Endothelial cell of umbilical vein (primary cell): ENCODE results near the gene ABI3BP. TPM values are rescaled to one million over a fixed set of nuclear protein-coding genes. Genes with fewer than 3 reads are reported as not detected.

Experiments
- BruUV-seq: library from RNA; stranded (reverse); fragments of 400-500 nt; replicated peaks from 2 replicates; lab custom pipeline; 2021; lab: Mats Ljungman, UMichigan
- CTCF ChIA-PET: fragments of 300-600, 350-600 bp; sonication (Branson Sonifier 250); formaldehyde crosslinking; loops from one replicate; lab custom pipeline; 2021; ENCODE audit warnings: antibody characterized with exemption, inconsistent platforms; lab: Charles Lee
- POLR2A ChIA-PET: fragments of 300-600, 350-600 bp; sonication (Branson Sonifier 250); formaldehyde crosslinking; loops from one replicate; lab custom pipeline; 2021; ENCODE audit warnings: antibody characterized with exemption, inconsistent platforms; lab: Charles Lee
- DNase-seq: peaks from one replicate; pipeline ENCODE4 v3.0.0-alpha.2; 2011; ENCODE audit warnings: low read depth, low spot score
- FAIRE-seq: peaks from 2 replicates; lab custom pipeline; 2011; peaks lifted over from hg19 to GRCh38; lab: Jason Lieb, UNC
- H2AFZ ChIP-seq: 2 replicates; pipeline ENCODE4 v1.6.0; 2012; ENCODE audit warnings: low read depth, low read length, control low read depth, inconsistent platforms
- H3K27ac ChIP-seq: 2 replicates; pipeline ENCODE4 v1.5.1; 2011; ENCODE audit warnings: low read depth, mild to moderate bottlenecking, control low read depth, low read length, moderate library complexity; ENCODE audit not compliant: insufficient read depth
- H3K27me3 ChIP-seq, 2 experiments: 2 replicates each; pipeline versions ENCODE4 v1.6.0 to v1.6.1; 2011; ENCODE audit warnings: low read length in 2 of 2, mixed read lengths in 1 of 2; ENCODE audit not compliant: control insufficient read depth in 2 of 2, insufficient read depth in 2 of 2
- H3K36me3 ChIP-seq, 2 experiments: 2 replicates in 1 of 2; 3 replicates in 1 of 2; pipeline ENCODE4 v1.5.1; 2011; ENCODE audit warnings: low read length in 2 of 2, mild to moderate bottlenecking in 1 of 2, moderate library complexity in 1 of 2; ENCODE audit not compliant: control insufficient read depth in 2 of 2, insufficient read depth in 2 of 2; ENCODE audit errors: extremely low read depth in 1 of 2
- H3K4me1 ChIP-seq: 3 replicates; pipeline ENCODE4 v1.5.1; 2011; ENCODE audit warnings: mild to moderate bottlenecking, low read length; ENCODE audit not compliant: control insufficient read depth, insufficient read depth; ENCODE audit errors: extremely low read depth
- H3K4me2 ChIP-seq: 2 replicates; pipeline ENCODE4 v1.6.1; 2011; ENCODE audit warnings: low read length, control low read depth, mixed read lengths; ENCODE audit not compliant: insufficient read depth
- H3K4me3 ChIP-seq, 3 experiments: fragments of 200-600 bp in 1 of 3; sonication (generic), shearing (Covaris generic) in 1 of 3; replicated peaks in 1 of 3; 2 replicates each; pipeline ENCODE4 v1.5.1; 2011 to 2016; ENCODE audit warnings: control low read depth in 3 of 3, low read length in 3 of 3, mild to moderate bottlenecking in 2 of 3, inconsistent platforms in 1 of 3, low read depth in 1 of 3, moderate library complexity in 1 of 3; ENCODE audit not compliant: insufficient read depth in 1 of 3
- H3K79me2 ChIP-seq: 2 replicates; pipeline ENCODE4 v1.6.0; 2012; ENCODE audit warnings: low read length, inconsistent platforms; ENCODE audit not compliant: control insufficient read depth, insufficient read depth
- H3K9ac ChIP-seq: replicated peaks from 2 replicates; pipeline ENCODE3; 2011; ENCODE audit warnings: low read length, control low read depth; ENCODE audit not compliant: insufficient read depth; ENCODE audit errors: extremely low read depth
- H3K9me1 ChIP-seq: replicated peaks from 3 replicates; pipeline ENCODE4 v1.6.0; 2011; ENCODE audit warnings: mild to moderate bottlenecking, low read length; ENCODE audit not compliant: control insufficient read depth, insufficient read depth; ENCODE audit errors: extremely low read depth
- H3K9me3 ChIP-seq: replicated peaks from 2 replicates; pipeline ENCODE4 v1.5.1; 2012; ENCODE audit warnings: low read length, inconsistent platforms; ENCODE audit not compliant: control insufficient read depth, insufficient read depth
- H4K20me1 ChIP-seq: replicated peaks from 2 replicates; pipeline ENCODE3; 2011; ENCODE audit warnings: mild to moderate bottlenecking, low read length; ENCODE audit not compliant: control insufficient read depth, insufficient read depth; ENCODE audit errors: extremely low read depth
- EZH2 ChIP-seq: IDR thresholded peaks from 2 replicates; pipeline ENCODE4 v1.6.1; 2012; ENCODE audit warnings: borderline replicate concordance, low read depth, mild to moderate bottlenecking, moderate library complexity, low read length, inconsistent platforms; ENCODE audit not compliant: severe bottlenecking
- FOS ChIP-seq: IDR thresholded peaks from 2 replicates; pipeline ENCODE4 v1.6.1; 2011; ENCODE audit warnings: mild to moderate bottlenecking, low read length, moderate library complexity, borderline replicate concordance; ENCODE audit not compliant: insufficient read depth
- GATA2 ChIP-seq: IDR thresholded peaks from 2 replicates; pipeline ENCODE4 v1.7.0; 2011; ENCODE audit warnings: low read depth, mild to moderate bottlenecking, moderate library complexity, mixed read lengths, low read length; ENCODE audit not compliant: insufficient read length, insufficient read depth
- JUN ChIP-seq: IDR thresholded peaks from 2 replicates; pipeline ENCODE4 v1.6.1; 2011; ENCODE audit warnings: borderline replicate concordance, low read depth; ENCODE audit not compliant: insufficient read length, insufficient read depth
- MYC ChIP-seq: IDR thresholded peaks from one replicate; pipeline ENCODE4 v1.6.1; 2011; ENCODE audit warnings: mild to moderate bottlenecking, low read depth, low read length
- POLR2A ChIP-seq: IDR thresholded peaks from 2 replicates; pipeline ENCODE4 v1.6.1; 2012; ENCODE audit warnings: low read depth, mild to moderate bottlenecking, control low read depth, low read length
- POLR2AphosphoS5 ChIP-seq: IDR thresholded peaks from 2 replicates; pipeline ENCODE4 v1.6.1; 2012; ENCODE audit warnings: low read depth, mild to moderate bottlenecking, control low read depth, low read length, moderate library complexity; ENCODE audit not compliant: insufficient read depth
- dilution Hi-C: fragments of 300-500 bp; cut with MboI; formaldehyde crosslinking; loops from one replicate; pipeline ENCODE4 v1.15.0; 2019; ENCODE audit warnings: low sequenced_read_pairs; ENCODE audit not compliant: extremely low pct_ligation_motif_present
- intact Hi-C: fragments of 100-400 bp; cut with micrococcal nuclease; formaldehyde crosslinking; loops from one replicate; pipeline ENCODE4 v1.10.0; 2022
- polyA plus RNA-seq, 4 experiments: library from polyadenylated mRNA; depleted of rRNA in 3 of 4; stranded (reverse) in 3 of 4; unstranded in 1 of 4; fragments of >200 nt; gene quantifications; 2 replicates each; pipeline versions ENCODE4 v1.2.1 to v1.2.3, GENCODE V29; 2011 to 2012; ENCODE audit warnings: missing spikeins in 1 of 4
- total RNA-seq: library from RNA; stranded (reverse); gene quantifications from 2 replicates; pipeline ENCODE4 v1.2.3, GENCODE V29; 2021
- TF ChIP-seq, protein P1 (sequence below): IDR thresholded peaks from 2 replicates; pipeline ENCODE4 v1.6.1; 2011; ENCODE audit not compliant: insufficient read depth, insufficient read length
- TF ChIP-seq, protein P2 (sequence below), 2 donors: IDR thresholded peaks; 1 replicate in 1 of 2; 2 replicates in 1 of 2; pipeline ENCODE4 v1.5.1; 2011; ENCODE audit warnings: low read length in 2 of 2, mild to moderate bottlenecking in 2 of 2, moderate library complexity in 2 of 2, control low read depth in 1 of 2, inconsistent platforms in 1 of 2, low read depth in 1 of 2; ENCODE audit not compliant: insufficient read depth in 1 of 2; ENCODE audit errors: extremely low read depth in 1 of 2

ABI3BP gene
- total and polyA plus RNA-seq, 2 donors (not counting 3 experiments of a cell fraction or from before 2014, with no cell fraction given): 78.1 to 106 TPM

DNA sequence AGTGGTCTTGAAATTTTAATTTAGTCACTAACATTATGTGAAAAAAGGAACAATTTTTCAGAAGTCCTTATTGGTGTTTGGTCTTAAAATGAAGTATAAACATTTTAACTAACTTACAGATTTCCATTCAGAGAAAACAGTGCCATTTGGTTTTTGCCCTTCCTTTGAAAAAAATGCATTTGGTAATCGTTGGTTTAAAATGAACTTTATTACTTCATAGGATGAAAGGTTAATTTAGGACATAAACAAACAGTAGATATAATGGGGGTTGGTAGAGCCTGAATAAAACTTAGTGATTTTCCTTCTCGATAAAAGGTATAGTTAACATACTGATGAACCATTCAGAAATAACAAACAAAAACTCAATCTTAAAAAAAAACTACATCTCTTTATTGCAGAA lies 244.3 kb downstream of the ABI3BP start:
- ChIA-PET POLR2A (no interaction called here), CTCF (interaction anchor here (1.2 to 2.3 kb wide), 2 partner anchors 8 to 447 kb away, joined by 3 to 6 read pairs; no protein-coding TSS in a partner anchor)
- TF ChIP-seq MYC: no peak
- no peak for TF ChIP-seq POLR2AphosphoS5
- TF ChIP-seq, protein P1, sequence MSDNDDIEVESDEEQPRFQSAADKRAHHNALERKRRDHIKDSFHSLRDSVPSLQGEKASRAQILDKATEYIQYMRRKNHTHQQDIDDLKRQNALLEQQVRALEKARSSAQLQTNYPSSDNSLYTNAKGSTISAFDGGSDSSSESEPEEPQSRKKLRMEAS: no peak
- TF ChIP-seq EZH2: no peak
- TF ChIP-seq FOS: no peak
- TF ChIP-seq, protein P2, sequence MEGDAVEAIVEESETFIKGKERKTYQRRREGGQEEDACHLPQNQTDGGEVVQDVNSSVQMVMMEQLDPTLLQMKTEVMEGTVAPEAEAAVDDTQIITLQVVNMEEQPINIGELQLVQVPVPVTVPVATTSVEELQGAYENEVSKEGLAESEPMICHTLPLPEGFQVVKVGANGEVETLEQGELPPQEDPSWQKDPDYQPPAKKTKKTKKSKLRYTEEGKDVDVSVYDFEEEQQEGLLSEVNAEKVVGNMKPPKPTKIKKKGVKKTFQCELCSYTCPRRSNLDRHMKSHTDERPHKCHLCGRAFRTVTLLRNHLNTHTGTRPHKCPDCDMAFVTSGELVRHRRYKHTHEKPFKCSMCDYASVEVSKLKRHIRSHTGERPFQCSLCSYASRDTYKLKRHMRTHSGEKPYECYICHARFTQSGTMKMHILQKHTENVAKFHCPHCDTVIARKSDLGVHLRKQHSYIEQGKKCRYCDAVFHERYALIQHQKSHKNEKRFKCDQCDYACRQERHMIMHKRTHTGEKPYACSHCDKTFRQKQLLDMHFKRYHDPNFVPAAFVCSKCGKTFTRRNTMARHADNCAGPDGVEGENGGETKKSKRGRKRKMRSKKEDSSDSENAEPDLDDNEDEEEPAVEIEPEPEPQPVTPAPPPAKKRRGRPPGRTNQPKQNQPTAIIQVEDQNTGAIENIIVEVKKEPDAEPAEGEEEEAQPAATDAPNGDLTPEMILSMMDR (IDR thresholded peaks at IDR 0.05; ENCODE audit: extremely low read depth in 1 of 2, insufficient read depth in 1 of 2, low read depth in 1 of 2, low read length in 2 of 2): no peak
- TF ChIP-seq JUN: no peak
- TF ChIP-seq GATA2: no peak
- TF ChIP-seq POLR2A: no peak
- Histone ChIP-seq H3K36me3 (peaks cover 11 to 47% of the 10 kb centered on the region in 2 experiments), H3K9me1 (no peaks in the 10 kb centered on the region), H2AFZ (no peak overlapping the region), H3K79me2 (no peaks in the 10 kb centered on the region), H4K20me1 (no peaks in the 10 kb centered on the region), H3K4me1 (no peaks in the 10 kb centered on the region), H3K27me3 (no peaks in the 10 kb centered on the region), H3K9ac (no peak overlapping the region), H3K4me3 (no peak overlapping the region), H3K9me3 (no peaks in the 10 kb centered on the region), H3K4me2 (no peak overlapping the region), H3K27ac (no peak overlapping the region)
- BruUV-seq: no TSS peak
- intact Hi-C loops (loop anchor here (10.0 kb wide), 1 partner anchor 246 kb away; the partner anchor contains the start of gene ABI3BP), dilution Hi-C loops (no loop called here)
- no peak for FAIRE-seq
- DNase-seq: no peak
